Small intestine (tissue), 7 donors: ENCODE results near the gene ESPNL. TPM values are rescaled to one million over a fixed set of nuclear protein-coding genes. Genes with fewer than 3 reads are reported as not detected.

Source experiments
- DNase-seq, 2 donors: peaks; one replicate each; pipeline versions ENCODE4 v3.0.0 to v3.0.0-alpha.2; 2013
- FAIRE-seq: peaks from 2 replicates; lab custom pipeline; 2012; peaks lifted over from hg19 to GRCh38; lab: Jason Lieb, UNC
- H3K27ac ChIP-seq, 3 donors: one replicate each; pipeline ENCODE4 v1.5.1; 2013; ENCODE audit warnings: low read length in 2 of 3, mild to moderate bottlenecking in 2 of 3, control low read depth in 1 of 3, inconsistent platforms in 1 of 3, low read depth in 1 of 3, moderate library complexity in 1 of 3
- H3K27me3 ChIP-seq, 3 donors: one replicate each; pipeline ENCODE4 v1.6.1; 2013; ENCODE audit warnings: low read length in 3 of 3, inconsistent platforms in 1 of 3; ENCODE audit not compliant: control insufficient read depth in 3 of 3, insufficient read depth in 3 of 3
- H3K36me3 ChIP-seq, 3 donors: one replicate each; pipeline ENCODE4 v1.6.1; 2013; ENCODE audit warnings: low read length in 3 of 3, inconsistent platforms in 1 of 3, low read depth in 1 of 3, mild to moderate bottlenecking in 1 of 3, moderate library complexity in 1 of 3; ENCODE audit not compliant: control insufficient read depth in 3 of 3, insufficient read depth in 2 of 3
- H3K4me1 ChIP-seq, 3 donors: one replicate each; pipeline ENCODE4 v1.6.1; 2013; ENCODE audit warnings: low read length in 2 of 3, inconsistent platforms in 1 of 3, low read depth in 1 of 3, mild to moderate bottlenecking in 1 of 3, moderate library complexity in 1 of 3; ENCODE audit not compliant: control insufficient read depth in 3 of 3, insufficient read depth in 2 of 3
- H3K4me3 ChIP-seq, 3 donors: one replicate each; pipeline ENCODE4 v1.5.1; 2013; ENCODE audit warnings: low read length in 3 of 3, control low read depth in 1 of 3, inconsistent platforms in 1 of 3, low read depth in 1 of 3, mild to moderate bottlenecking in 1 of 3, moderate library complexity in 1 of 3
- H3K9me3 ChIP-seq, 2 donors: one replicate each; pipeline ENCODE4 v1.6.1; 2013; ENCODE audit warnings: low read depth in 1 of 2, low read length in 1 of 2; ENCODE audit not compliant: control insufficient read depth in 2 of 2, insufficient read depth in 1 of 2
- WGBS, 3 donors: extraction: QIAGEN DNeasy Blood & Tissue Kit; methylation state at CpG; one replicate each; pipeline ENCODE4 v1.1.7; 2013; 5-methylcytosine and 5-hydroxymethylcytosine counted together
- polyA plus RNA-seq, 4 donors: library from polyadenylated mRNA; stranded (reverse) in 3 of 4; unstranded in 1 of 4; fragments of 200-250 nt in 3 of 4; fragments of 120-200 nt in 1 of 4; gene quantifications; one replicate each; pipeline versions ENCODE4 v1.2.1 to v1.2.3, GENCODE V29; 2013
- donor health status: healthy with polysubstance abuse.
- donor health status: control.
- donor health status: control.
- donor health status: Bipolar disorder and iron deficiency.
- donor health status: healthy.

ESPNL gene
- polyA plus RNA-seq, 4 donors = 0.54 to 1.4 (median 0.64) TPM; not detected in 1

DNA sequence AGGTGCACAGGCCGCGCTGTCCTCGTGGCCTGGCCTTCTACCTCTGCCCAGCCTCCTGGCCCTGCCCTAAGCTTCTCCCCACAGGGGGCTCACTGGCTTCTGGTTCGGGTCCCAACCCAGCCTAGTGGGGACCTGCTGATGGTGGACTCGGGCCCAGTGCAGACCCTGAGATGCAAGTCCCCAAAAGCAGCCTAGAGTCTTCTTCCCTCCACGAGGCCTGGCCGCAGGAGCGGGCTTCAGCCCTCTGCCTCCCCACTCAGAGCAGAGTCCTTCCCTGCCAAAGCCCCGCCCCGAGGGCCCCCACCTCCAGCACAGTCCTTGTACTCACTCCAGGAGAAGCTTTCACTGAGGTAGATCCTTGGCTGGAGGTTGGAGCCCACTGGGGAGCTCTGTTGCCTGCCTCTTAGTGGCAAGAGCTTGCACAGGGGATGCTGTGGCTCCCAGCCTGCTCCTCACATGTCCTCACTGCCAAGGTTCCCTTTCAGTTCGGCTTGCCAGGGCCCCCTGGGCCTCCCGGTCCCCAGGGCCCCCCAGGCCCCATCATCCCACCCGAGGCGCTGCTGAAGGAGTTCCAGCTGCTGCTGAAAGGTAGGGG is 62.2 kb downstream of the ESPNL start:
- H3K27me3 ChIP-seq = peaks cover 2 to 50% (median 10%) of the 10 kb centered on the region in 3 donors
- H3K4me1 ChIP-seq = peaks cover 0 to 5% (median 0%) of the 10 kb centered on the region in 3 donors
- FAIRE-seq = no peak
- H3K27ac ChIP-seq = no peak overlapping the region
- DNase-seq = no peak
- H3K4me3 ChIP-seq = no peak overlapping the region
- no peaks in the 10 kb centered on the region for H3K9me3 ChIP-seq
- H3K36me3 ChIP-seq = peaks cover 0 to 16% (median 0%) of the 10 kb centered on the region in 3 donors
- WGBS, 3 donors = 79 to 87% (median 82%) methylated on average over 14 of the region's 14 CpGs

DNA sequence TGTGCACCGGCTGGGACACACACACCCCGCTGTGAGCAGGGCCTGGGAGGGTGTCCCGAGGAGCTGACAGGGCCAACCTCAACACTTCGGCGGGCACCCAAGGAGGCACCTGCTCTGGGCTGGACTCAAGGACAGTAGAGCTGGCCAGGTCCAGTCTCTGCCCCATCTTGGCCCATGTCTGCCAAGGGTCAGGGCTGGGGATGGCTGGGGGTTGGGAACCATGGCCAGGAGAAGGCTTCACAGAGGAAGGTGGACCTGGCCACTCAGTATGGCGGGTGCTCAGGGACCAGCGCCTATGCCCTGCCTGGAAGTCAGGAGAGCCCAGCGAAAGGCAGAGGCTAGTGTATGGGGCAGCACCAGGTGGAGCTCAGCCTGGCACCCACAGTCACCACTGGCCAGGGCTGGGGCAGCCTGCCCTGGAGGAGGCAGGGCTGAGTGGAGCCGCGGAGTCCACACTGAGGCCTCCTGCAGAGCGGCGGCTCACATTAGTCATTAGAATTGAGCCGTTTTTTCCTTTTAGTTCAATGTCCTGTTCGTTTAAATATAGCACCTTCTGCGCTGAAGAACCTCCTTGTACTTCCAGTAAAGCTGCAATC is 62.8 kb downstream of the ESPNL start:
- Histone ChIP-seq H3K9me3 (no peaks in the 10 kb centered on the region), H3K27ac (no peak overlapping the region), H3K4me1 (peaks cover 0 to 6% (median 0%) of the 10 kb centered on the region in 3 donors), H3K4me3 (no peak overlapping the region), H3K27me3 (peaks cover 2 to 50% (median 10%) of the 10 kb centered on the region in 3 donors), H3K36me3 (peaks cover 0 to 22% (median 0%) of the 10 kb centered on the region in 3 donors)
- no peak for FAIRE-seq
- 53 to 66% (median 57%) methylated on average over 14 to 15 of the region's 15 CpGs for WGBS, 3 donors
- no peak for DNase-seq

DNA sequence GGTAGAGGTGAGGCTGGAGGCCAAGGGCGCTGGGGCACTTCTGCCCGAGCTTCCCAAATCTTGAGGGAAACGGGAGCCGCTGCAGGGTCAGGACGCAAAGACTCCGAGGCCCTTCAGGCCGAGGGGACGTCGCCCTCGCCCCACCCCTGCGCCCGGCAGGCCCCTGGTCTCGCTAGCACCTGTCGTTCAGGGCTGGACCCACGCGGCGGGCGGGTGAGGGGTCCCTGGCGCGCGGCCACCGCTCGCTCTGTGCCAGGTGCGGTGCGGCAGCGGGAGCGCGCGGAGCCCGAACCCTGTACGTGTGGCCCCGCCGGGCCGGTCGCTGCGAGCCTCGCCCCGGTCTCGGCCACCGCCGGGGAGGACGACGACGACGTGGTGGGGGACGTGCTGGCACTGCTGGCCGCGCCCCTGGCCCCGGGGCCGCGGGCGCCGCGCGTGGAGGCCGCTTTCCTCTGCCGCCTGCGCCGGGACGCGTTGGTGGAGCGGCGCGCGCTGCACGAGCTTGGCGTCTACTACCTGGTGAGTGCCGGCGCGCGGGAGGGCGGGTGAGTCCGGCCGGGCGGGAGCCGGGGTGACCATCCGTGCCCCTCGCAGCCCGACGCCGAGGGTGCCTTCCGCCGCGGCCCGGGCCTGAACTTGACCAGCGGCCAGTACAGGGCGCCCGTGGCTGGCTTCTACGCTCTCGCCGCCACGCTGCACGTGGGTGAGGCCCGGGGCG is 63.5 kb downstream of the ESPNL start:
- no peak for FAIRE-seq

DNA sequence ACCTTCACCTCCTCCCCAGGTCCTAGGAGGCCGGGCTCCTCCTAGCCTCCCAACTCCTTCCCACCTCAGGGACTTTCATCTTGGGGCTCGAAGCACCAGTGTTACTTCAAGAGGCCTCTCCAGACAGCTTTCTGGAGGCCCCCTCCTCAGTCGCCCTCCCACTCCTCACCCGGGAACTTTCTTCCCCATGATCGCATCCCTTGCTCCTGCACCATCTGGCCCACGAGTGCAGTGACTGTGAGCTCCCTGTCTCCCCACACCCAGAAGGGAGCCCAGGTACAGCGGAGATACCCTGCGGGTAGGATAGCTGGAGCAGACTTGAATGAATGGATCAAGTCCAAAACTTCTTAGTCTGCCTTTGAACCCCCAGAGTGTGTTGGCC is 64.8 kb downstream of the ESPNL start:
- no peak for DNase-seq
- no peaks in the 10 kb centered on the region for H3K9me3 ChIP-seq
- peaks cover 0 to 3% (median 0%) of the 10 kb centered on the region in 3 donors for H3K4me1 ChIP-seq
- peaks cover under 1 to 36% (median 2%) of the 10 kb centered on the region in 3 donors for H3K36me3 ChIP-seq
- FAIRE-seq = no peak
- 84 to 93% (median 87%) methylated on average over 8 of the region's 8 CpGs for WGBS, 3 donors
- no peak overlapping the region for H3K4me3 ChIP-seq
- H3K27me3 ChIP-seq = peaks cover 2 to 37% (median 7%) of the 10 kb centered on the region in 3 donors
- H3K27ac ChIP-seq = no peak overlapping the region

More for the DNA sequence above, 63.5 kb downstream of the ESPNL start:
- Histone ChIP-seq H3K4me3 (peak overlapping the region in 1 of 3 donors; percentile 18), H3K36me3 (peaks cover 0 to 28% (median 0%) of the 10 kb centered on the region in 3 donors), H3K4me1 (peaks cover 0 to 3% (median 0%) of the 10 kb centered on the region in 3 donors), H3K9me3 (no peaks in the 10 kb centered on the region), H3K27ac (no peak overlapping the region), H3K27me3 (peaks cover 2 to 44% (median 7%) of the 10 kb centered on the region in 3 donors)
- peak in 1 of 2 donors; percentile 51 for DNase-seq
- 4 to 10% (median 5%) methylated on average over 27 to 95 of the region's 95 CpGs for WGBS, 3 donors

GRCh38 chr2:238165288-238165921 is 65.3 kb downstream of the ESPNL start:
- 87 to 94% (median 90%) methylated on average over 12 of the region's 12 CpGs for WGBS, 3 donors
- Histone ChIP-seq H3K27ac (no peak overlapping the region), H3K4me1 (peaks cover 0 to 3% (median 0%) of the 10 kb centered on the region in 3 donors), H3K9me3 (no peaks in the 10 kb centered on the region), H3K4me3 (no peak overlapping the region), H3K36me3 (peaks cover 2 to 41% (median 3%) of the 10 kb centered on the region in 3 donors), H3K27me3 (peaks cover 2 to 32% (median 7%) of the 10 kb centered on the region in 3 donors)
- FAIRE-seq (no peak), DNase-seq (no peak)

- FAIRE-seq (no peak), DNase-seq (no peak)
- H3K36me3 ChIP-seq = peaks cover 2 to 49% (median 3%) of the 10 kb centered on the region in 3 donors
- H3K27me3 ChIP-seq = peaks cover 2 to 20% (median 7%) of the 10 kb centered on the region in 3 donors
- H3K27ac ChIP-seq = no peak overlapping the region
- no peaks in the 10 kb centered on the region for H3K9me3 ChIP-seq
- WGBS, 3 donors = 76 to 84% (median 81%) methylated on average over 24 of the region's 24 CpGs
- peaks cover 0 to 3% (median 0%) of the 10 kb centered on the region in 3 donors for H3K4me1 ChIP-seq
- no peak overlapping the region for H3K4me3 ChIP-seq
Observed at GRCh38 chr2:238166391-238167343, 66.5 kb downstream of the ESPNL start.

DNA sequence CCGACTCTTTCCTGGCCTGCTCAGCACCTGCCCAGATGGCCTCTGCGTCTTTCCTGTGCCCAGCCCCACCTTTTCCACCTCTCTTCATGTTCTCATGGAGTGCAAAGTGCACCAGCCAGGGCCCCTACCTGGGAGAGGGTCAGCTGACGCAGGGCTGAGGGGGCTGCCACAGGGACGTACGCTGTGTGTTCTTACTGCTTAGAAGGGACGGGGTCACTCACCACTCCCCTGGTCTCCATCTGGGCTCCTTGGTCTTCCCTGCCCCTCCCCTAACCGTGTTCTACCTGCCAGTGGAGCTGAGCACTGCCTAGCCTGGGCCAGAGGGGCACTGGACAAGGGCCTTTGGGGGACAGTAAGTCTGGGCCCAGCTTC is 67.2 kb downstream of the ESPNL start:
- Histone ChIP-seq H3K27ac (no peak overlapping the region), H3K36me3 (peaks cover 2 to 56% (median 6%) of the 10 kb centered on the region in 3 donors), H3K27me3 (peaks cover 2 to 14% (median 7%) of the 10 kb centered on the region in 3 donors), H3K9me3 (no peaks in the 10 kb centered on the region), H3K4me1 (peaks cover 0 to 3% (median 0%) of the 10 kb centered on the region in 3 donors), H3K4me3 (no peak overlapping the region)
- FAIRE-seq (no peak), DNase-seq (no peak)
- WGBS, 3 donors = 66 to 85% (median 71%) methylated on average over 7 of the region's 7 CpGs
